ENCODE data around the gene FUNDC2. TPM values are rescaled to one million over a fixed set of nuclear protein-coding genes. Genes with fewer than 3 reads are reported as not detected.

FUNDC2 gene
- total and polyA plus RNA-seq, 8 donors, result 50.3 to 88.1 (median 72.0) TPM

- no peak for TF ChIP-seq CTCF (IDR thresholded peaks at IDR 0.05)
- peak overlapping the region in 2 of 4 donors; percentile 20 to 39 for H3K27ac ChIP-seq
- intact Hi-C loops (cut with DNase I), result loop anchor here in 1 of 3 donors (10.0 kb wide), 1 partner anchor 72 kb away; no protein-coding TSS in a partner anchor
Observed at GRCh38 chrX:155056471-155056870, 29.8 kb downstream of the FUNDC2 start.

GRCh38 chrX:155056877-155057792 is 30.5 kb downstream of the FUNDC2 start:
- no peak overlapping the region for H3K4me3 ChIP-seq
- FAIRE-seq (peak; percentile 53), DNase-seq (peak; percentile 41 to 80 (median 72)), ATAC-seq (peak; percentile 85 to 95 (median 94))
- H3K9me3 ChIP-seq, result no peaks in the 10 kb centered on the region
- peak; percentile 75 to 86 (median 80) for TF ChIP-seq CTCF (IDR thresholded peaks at IDR 0.05)
- H3K27ac ChIP-seq, result peak overlapping the region in 2 of 4 donors; percentile 20 to 39
- H3K4me1 ChIP-seq, result peaks cover 0 to 18% (median 5%) of the 10 kb centered on the region in 3 donors
- H3K36me3 ChIP-seq, result no peaks in the 10 kb centered on the region
- WGBS, 2 donors, result 7 to 19% methylated on average over 25 of the region's 25 CpGs
- H3K27me3 ChIP-seq, result no peaks in the 10 kb centered on the region
- intact Hi-C loops (cut with DNase I), result loop anchor here in 1 of 3 donors (10.0 kb wide), 1 partner anchor 72 kb away; no protein-coding TSS in a partner anchor

More at GRCh38 chrX:155056471-155056870, 29.8 kb downstream of the FUNDC2 start:
- FAIRE-seq (no peak), DNase-seq (no peak), ATAC-seq (peak in 1 of 4 donors; percentile 3)
- 68 to 84% methylated on average over 1 of the region's 1 CpG for WGBS, 2 donors
- no peak overlapping the region for H3K4me3 ChIP-seq
- H3K27me3 ChIP-seq, result no peaks in the 10 kb centered on the region
- peaks cover 0 to 20% (median 5%) of the 10 kb centered on the region in 3 donors for H3K4me1 ChIP-seq
- no peaks in the 10 kb centered on the region for H3K9me3 ChIP-seq
- H3K36me3 ChIP-seq, result no peaks in the 10 kb centered on the region

GRCh38 chrX:155061760-155062159 is 35.1 kb downstream of the FUNDC2 start:
- Histone ChIP-seq H3K4me1 (peaks cover 0 to 4% (median 0%) of the 10 kb centered on the region in 3 donors), H3K4me3 (no peak overlapping the region), H3K36me3 (no peaks in the 10 kb centered on the region), H3K27ac (no peak overlapping the region), H3K27me3 (no peaks in the 10 kb centered on the region), H3K9me3 (no peaks in the 10 kb centered on the region)
- WGBS, 2 donors, result 76 to 82% methylated on average over 4 of the region's 4 CpGs
- TF ChIP-seq CTCF (IDR thresholded peaks at IDR 0.05), result no peak
- intact Hi-C loops (cut with DNase I), result no loop called here
- FAIRE-seq (no peak), DNase-seq (no peak), ATAC-seq (no peak)

GRCh38 chrX:155065035-155065734 is 38.5 kb downstream of the FUNDC2 start:
- no peaks in the 10 kb centered on the region for H3K4me1 ChIP-seq
- intact Hi-C loops (cut with DNase I), result loop anchor here in 1 of 3 donors (5.0 kb wide), 1 partner anchor 78 kb away; no protein-coding TSS in a partner anchor

More at GRCh38 chrX:155065035-155065734, 38.5 kb downstream of the FUNDC2 start:
- no peak overlapping the region for H3K4me3 ChIP-seq
- ATAC-seq, result peak; percentile 39 to 51 (median 48)
- no peak overlapping the region for H3K27ac ChIP-seq
- whole genome bisulfite sequencing, 2 donors, result 59 to 65% methylated on average over 8 of the region's 8 CpGs
- no peaks in the 10 kb centered on the region for H3K9me3 ChIP-seq
- H3K36me3 ChIP-seq, result no peaks in the 10 kb centered on the region
- DNase-seq, result no peak
- no peaks in the 10 kb centered on the region for H3K27me3 ChIP-seq
- no peak for FAIRE-seq
- no peak for TF ChIP-seq CTCF (IDR thresholded peaks at IDR 0.05)

All from pancreas (tissue), 10 donors.